DMS114 treated with DMSO at 0.1 percent for 48 hours (cell line): ENCODE data around the gene AGBL2.
A peak's percentile ranks its signal among the peaks of the same experiment; 100 is the strongest.
"Not testable (repeated sequence)": the region's sequence is repeated elsewhere in the genome, so short reads cannot be mapped to it uniquely, and the experiment has no call there.

ENCODE experiments used
- DNase-seq: peaks from one replicate; lab custom pipeline; 2025; ENCODE audit not compliant: unreplicated experiment; lab: John Stamatoyannopoulos, UW

AGBL2 gene

DNA sequence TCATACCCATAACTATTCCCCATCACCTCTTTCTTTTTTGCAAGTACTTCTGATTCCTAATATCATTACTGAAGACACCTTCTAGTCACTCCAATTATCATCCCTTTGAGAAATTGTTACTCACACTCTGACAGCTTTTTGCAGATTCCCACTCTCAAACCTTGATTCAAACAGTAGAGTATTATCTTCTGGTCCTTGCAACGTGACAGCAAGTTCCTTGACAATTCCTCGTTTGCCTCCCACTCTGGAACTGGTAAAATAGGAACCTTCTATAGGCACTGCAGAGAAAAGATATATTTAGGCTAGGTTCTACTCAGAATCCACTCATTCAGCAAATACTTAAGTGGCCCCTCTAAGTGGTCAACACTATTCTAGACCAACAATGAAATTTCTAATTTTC lies 23.2 kb downstream of the AGBL2 start:
- DNase-seq: no peak

DNA sequence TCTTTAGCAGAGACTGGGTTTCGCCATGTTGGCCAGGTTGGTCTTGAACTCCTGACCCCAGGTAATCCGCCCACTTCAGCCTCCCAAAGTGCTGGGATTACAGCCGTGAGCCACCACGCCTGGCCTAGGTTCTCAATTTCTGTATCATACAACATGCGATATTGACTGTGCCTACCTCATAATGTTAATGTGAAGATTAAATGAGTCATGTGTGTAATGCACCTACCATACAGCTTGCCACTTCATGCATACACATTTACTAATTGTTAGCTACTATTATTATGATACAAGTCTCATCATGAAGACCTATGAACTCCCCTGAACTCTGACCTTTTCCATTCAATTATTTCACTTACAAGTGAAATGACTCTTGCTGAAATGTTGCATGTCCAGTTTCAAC lies 25.7 kb downstream of the AGBL2 start:
- no peak for DNase-seq

DNA sequence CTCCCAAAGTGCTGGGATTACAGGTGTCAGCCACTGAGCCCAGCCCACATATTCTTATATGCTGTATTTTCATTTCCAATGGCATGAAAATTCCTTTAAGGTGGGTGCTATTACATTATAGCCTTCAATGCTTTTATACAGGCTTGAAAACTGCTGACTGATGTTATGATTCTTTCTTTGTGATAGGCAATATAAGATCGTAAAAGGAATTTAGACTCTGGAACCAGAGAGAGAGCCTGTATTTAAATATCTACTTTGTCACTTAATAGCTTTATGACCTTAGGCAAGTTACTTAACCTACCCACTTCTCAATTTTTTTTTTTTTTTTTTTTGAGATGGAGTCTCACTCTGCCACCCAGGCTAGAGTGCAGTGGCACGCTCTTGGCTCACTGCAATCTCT lies 26.2 kb downstream of the AGBL2 start:
- DNase-seq: no peak

DNA sequence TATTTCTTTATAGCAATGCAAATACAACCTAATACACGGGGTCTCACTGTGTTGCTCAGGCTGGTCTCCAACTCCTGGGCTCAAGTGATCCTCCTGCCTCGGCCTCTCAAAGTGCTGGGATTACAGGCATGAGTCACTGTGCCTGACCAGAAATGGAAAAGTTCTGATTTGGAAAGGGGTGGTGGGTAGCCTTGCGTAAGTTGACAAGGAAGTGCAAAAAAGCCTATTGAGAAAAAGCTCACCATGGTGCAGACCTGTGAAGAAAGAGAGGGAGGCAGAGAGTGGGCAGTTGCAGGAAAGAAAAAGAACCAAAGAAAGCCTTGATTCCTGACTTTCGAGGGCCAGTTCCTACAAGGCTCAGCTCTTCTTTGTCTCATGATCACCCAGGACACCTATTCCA lies 27.1 kb downstream of the AGBL2 start:
- no peak for DNase-seq

DNA sequence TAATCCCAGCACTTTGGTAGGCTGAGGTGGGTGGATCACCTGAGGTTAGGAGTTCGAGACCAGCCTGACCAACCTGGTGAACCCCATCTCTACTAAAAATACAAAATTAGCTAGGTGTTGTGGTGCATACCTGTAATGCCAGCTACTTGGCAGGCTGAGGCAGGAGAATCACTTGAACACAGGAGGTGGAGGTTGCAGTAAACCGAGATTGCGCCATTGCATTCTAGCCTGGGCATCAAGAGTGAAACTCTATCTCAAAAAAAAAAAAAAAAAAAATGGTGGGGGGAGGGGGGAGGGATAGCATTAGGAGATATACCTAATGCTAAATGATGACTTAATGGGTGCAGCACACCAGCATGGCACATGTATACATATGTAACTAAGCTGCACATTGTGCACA lies 28.5 kb downstream of the AGBL2 start:
- not testable (repeated sequence) for DNase-seq

DNA sequence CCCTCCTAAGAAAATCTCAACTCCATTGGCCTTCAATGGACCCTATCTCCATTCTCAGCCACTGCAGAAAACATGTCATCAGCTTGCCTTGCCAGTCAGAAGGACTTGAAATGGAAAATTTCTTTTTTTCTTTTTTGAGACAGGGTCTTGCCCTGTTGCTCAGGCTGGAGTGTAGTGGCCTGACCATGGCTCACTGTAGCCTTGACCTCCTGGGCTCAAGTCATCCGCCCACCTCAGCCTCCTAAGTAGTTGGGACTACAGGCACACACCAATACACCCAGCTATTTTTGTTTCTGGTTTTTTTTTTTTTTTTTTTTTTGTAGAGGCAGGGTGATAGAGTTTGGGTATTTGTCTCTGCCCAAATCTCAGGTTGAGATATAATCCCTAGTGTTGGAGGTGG lies 29.0 kb downstream of the AGBL2 start:
- no peak for DNase-seq

DNA sequence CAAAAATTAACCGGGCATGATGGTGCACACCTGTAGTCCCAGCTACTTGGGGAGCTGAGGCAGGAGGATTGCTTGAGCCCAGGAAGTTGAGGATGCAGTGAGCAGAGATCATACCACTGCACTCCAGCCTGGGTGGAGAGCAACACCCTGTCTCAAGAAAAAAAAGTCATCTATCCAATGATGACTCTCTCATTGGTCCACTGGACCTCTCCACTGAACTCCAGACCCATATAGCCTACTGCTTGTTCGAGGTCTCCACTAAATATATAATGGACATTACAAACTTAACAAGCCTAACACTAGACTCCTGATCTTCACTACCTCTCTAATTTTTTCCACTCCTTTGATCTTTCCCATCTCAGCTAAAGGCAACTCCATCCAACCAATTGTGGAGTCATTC lies 39.3 kb downstream of the AGBL2 start:
- DNase-seq: no peak

DNA sequence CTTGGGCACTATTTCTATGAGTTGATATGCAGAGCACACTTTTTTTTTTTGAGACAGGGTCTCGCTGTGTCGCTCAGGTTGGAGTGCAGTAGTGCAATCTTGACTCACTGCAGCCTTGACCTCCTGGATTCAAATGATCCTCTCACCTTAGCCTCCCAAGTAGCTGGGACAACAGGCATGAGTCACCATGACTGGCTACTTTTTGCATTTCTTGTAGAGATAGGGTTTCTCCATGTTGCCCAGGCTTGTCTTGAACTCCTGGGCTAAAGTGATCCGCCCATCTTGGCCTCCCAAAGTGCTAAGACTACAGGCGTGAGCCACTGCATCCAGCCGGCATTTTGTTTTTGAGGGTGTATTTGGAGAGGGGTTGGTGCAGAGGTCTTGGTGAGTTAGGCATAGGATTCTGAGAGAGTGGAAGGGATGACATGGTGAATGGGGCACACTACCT lies 42.9 kb downstream of the AGBL2 start:
- no peak for DNase-seq

DNA sequence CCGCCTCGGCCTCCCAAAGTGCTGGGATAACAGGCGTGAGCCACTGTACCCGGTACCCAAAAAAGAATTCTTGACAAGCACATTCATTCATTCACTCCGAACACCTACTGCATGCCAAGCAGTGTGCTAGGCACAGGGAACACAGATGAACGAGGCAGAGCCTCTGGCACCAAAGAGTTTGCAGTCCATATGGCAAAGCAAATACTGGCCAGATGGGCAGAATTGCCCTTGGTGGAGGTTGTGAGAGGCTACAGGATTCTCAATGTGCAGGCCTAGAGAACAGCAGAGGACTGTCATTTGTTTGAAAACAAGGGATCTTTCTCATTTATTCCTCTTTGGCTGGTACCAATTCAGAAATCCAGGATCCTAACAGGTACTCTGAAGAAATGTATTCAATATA lies 45.3 kb downstream of the AGBL2 start:
- no peak for DNase-seq

DNA sequence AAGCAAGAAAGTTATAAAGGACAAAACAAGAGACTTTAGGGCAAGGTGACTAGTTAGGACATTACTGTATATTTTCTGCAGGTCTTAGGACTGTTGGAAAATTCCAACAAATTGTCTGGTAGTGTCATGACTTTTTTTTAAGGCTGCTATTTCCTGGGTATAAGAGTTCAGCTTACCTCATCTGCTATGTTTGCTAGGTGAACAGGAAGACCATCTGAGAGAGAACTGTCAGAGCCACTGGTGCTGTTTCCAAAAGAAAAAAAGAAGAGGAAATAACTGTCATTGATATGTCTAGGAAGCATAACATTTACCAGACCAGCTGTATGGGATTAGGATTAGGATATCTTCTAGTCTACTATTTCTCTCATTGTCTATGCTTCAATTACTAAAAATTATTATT lies 46.5 kb downstream of the AGBL2 start:
- DNase-seq: no peak

DNA sequence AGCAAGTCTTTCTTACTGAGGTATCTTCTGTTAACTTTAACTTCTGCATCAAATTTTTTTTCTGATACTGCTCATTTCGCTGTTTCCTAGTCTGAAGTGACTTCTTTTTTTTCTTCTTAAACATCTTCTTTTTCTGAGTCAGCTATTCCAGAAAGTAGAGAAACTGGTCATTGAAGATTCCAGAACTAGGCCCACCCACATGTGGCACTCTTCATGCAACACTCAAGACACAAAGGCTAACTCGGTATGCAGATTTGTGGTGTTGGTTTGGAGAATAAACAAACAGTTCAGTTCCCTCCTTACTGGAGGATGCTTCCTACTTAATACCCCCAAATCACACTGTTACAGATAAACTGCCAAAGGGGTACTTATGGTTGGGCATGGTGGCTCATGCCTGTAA lies 47.6 kb downstream of the AGBL2 start:
- no peak for DNase-seq

DNA sequence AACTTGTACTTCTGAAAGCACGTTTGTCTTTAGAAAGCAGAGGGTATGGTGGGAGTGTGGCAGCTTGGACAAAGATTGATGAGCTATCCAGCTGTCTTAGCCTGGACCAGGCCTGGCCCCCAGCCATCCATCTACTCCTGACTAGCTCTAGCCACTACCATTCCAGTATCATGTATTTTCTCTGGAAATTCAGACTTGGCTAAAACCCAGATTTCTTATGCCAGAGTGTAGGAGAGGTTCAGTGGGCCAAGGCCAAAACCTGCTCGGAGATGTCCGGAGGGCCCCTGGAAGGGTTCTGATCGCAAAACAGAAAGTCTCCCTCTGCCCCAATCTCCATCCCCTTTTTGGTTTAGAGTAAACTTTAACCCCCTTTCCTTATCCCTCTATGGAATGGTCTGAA lies 48.0 kb downstream of the AGBL2 start:
- no peak for DNase-seq

DNA sequence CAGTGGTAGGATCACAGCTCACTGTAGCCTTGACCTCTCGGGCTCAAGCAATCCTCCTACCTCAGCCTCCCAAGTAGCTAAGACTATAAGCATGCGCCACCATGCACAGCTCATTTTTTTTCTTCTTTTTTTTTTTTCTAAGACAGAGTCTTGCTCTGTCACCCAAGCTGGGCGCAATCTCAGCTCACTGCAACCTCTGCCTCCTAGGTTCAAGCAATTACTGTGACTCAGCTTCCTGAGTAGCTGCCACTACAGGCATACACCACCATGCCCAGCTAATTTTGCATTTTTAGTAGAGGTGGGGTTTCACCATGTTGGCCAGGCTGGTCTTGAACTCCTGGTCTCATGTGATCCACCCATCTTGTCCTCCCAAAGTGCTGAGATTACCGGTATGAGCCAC lies 50.2 kb downstream of the AGBL2 start:
- not testable (repeated sequence) for DNase-seq

DNA sequence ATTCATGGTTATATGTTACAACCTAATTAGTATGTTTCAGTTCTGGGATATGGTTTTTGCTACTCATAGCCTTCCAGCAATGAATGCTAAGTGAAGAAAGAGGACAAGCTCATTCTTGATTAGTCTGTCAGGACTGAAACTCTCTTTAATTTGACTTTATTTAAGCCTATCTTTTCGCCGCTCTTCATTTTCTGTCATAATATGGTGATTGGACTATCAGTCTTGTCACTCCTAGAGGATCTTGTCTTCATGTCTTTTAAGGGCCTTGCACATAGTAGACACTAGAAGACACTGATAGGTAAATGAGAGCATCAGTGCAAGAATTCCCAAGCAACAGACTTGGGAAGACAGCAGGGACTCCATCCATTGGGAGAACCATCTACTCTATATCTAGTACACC lies 53.9 kb downstream of the AGBL2 start:
- no peak for DNase-seq

DNA sequence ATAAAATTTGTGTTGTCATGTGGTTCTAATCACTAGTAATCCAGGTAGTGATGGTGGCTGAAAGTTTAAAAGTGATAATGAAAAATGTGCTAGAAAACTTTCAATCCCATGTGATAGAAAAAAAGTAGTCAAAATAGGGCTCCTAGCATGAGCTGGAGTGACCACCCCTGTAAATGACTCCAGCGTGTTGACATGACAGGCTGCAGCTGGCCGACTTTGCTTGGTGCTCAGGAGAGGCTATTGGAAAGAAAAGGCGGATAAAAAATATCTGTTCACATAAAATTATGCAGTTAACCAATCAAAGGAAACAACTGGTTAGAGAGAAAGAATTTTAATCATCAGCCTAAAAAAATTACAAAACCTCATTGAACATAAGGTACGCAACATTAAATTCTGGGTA lies 55.9 kb downstream of the AGBL2 start:
- DNase-seq: no peak

DNA sequence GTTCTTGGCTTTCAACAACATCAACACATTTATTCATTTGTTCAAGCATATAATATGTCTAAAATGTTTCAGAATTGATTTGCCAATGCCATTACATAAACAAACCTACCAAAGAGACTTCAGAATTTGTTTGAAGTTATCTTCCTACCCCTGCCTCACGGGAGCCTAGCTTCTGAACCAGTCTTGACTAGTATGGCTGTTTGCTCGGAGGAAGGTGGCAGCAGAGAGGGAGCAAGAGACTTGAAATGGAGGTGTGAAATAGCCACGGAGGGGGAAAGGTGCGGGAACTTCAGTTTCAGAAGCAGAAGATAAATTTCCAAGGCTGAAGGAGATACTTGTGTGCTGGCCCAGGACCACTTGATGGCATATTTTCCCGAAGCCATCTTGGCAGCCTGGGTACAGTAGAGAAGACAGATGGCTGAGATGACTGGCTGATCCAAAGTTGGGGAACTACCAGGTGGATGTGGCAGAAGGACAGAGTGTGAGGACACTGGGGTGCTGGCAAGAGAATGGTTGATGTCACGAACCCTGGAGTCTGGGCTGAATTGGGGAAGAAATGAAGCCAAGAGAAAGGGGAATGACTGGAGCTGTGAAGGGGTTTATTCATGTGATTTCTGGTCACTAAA lies 58.8 kb downstream of the AGBL2 start:
- no peak for DNase-seq

DNA sequence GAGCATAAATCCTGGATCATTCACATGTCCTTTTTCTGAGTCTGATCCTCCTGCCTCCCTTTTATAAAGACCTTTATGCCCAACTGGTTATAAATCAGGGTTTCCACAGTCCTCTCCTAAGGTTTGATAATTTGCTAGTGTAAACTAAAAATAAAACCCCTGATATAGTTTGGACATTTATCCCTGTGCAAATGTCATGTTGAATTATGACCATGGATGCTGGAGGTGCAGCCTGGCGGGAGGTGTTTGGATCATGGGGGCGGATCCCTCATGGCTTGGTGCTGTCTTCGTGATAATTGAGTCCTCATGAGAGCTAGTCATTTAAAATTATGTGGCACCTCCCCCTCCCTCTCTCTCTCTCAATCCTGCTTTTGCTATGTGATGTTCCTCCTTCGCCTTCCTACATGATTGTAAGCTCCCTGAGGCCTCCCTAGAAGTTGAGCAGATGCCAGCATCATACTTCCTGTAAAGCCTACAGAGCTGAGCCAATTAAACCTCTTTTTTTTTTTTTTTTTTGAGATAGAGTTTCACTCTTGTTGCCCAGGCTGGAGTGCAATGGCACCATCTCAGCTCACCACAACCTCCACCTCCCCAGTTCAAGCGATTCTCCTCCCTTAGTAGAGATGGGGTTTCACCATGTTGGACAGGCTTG lies 63.2 kb downstream of the AGBL2 start:
- no peak for DNase-seq

DNA sequence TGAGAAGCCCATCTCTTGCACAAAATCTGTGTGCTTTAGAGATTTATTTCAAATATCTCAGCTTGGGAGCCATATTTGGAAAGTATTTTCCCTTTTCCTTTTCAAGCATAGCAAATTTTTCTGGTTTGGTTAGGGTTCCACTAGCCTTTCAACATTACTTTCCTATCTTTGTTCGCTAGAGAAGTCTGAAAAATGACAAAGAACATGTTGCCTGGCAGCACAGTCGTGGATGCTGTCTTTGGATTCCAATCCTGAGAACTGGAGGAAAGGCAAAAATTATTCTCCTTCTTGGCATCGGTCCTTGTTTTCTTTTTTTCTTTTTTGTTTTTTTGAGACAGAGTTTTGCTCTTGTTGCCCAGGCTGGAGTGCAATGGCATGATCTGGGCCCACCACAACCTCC lies 65.9 kb downstream of the AGBL2 start:
- no peak for DNase-seq

DNA sequence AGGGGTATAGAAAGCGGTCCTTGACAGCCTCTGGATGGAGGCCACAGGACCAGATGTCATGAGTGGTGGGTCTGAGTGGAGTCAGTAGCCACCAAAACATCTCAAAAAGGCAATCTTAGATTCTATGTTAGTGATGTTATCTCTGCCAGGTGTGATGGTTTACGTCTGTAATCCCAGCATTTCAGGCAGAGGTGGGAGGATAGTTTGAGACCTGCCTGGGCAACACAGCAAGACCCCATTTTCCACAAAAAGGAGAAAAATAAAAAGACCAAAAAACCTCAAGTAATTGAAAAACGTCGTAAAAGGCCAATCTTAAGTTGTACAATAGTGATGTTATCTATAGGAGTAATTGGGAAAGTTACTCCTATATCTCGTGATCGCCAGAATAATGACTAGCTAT lies 69.2 kb downstream of the AGBL2 start:
- DNase-seq: no peak

DNA sequence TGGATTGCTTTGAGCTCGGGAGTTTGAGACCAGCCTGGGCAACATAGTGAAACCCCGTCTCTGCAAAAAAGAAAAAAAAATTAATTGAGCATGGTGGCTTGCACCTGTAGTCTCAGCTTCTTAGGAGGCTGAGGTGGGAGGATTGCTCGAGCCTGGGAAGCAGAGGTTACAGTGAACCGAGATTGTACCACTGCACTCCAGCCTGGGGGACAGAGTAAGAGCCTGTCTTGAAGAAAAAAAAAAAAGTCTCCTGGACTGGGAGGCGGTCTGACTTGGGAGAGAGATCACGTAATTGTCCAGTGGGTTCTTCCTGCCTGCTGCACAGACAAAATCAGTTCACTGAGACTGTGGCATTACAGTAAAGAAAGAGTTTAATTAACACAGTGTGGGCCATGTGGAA lies 69.7 kb downstream of the AGBL2 start:
- no peak for DNase-seq

DNA sequence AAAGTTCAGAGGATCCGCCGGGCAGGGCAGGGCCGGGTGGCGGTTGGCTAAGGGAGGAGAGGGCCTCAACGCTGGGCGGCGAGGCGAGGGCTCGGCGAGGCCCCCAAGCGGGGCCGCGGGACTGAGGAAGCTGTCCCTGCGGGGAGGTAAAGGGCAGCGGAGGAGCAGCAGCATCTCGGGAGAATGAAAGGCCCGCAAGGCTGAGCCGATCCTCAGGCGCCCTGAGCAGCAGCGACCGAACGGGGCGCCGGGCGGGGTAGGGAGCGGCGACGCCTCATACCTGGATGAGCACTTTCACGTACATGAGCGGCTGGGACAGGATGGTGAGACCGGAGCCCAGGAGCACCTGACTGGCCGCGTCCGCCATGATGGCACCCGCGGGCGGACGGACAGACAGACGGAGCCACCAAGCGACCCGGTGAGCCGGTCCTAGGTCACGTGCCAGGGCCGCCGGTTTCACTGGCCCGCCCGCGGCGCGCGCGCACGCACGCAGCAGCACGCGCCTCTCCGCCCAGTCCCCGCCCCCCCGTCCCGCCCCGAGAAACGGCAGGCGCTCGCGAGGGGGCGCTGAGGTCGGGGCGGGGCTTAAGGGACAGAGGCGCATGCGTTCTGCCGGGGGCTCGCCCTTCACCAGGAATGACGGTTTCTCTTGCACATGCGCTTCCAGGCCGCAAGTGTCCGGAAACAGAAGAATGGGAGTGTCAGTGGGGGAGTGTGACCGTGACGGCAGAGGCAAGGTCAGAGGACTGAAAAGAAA lies 72.9 kb downstream of the AGBL2 start, which contains the start of gene MTCH2:
TSS of gene MTCH2 (minus strand) at position 461 of the 757 bp plus-strand sequence. CDS start at position 367, 94 bp downstream.
- peak; percentile 88 for DNase-seq

DNA sequence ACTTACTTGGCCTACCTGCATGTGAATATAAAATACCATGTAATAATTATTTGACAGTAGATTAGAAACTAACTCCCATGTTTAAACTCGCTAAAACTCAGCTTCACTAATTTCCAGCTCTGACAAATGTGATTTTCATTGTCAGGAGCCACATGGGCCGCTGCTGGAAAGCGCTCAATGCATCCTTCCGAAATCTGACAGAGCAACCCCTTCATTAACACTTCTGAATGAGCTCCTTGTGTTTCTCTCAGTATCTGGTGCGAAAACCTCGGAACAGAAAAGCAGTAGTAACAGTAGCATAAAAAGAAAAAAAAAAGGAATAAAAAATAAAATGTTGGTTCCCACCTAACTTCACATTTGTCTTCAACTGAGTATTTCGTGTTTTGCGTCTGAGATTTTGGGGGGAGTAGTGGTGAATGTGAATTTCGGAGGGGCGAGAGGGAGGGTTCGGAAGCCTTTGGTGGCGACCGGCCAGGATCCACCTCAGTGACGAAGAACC lies 73.5 kb downstream of the AGBL2 start:
- no peak for DNase-seq
